Coronary artery (tissue), 2 donors: Measurements from ENCODE around the gene AGMAT.

Source experiments
- DNase-seq: peaks from one replicate; pipeline ENCODE4 v3.0.0-alpha.2; 2017; ENCODE audit warnings: low spot score
- H3K27ac ChIP-seq, 2 donors: fragments of 200-600 bp; sonication (generic); one replicate each; pipeline ENCODE4 v1.5.1; 2016 to 2019
- H3K4me3 ChIP-seq: fragments of 200-600 bp; sonication (generic); 2 replicates; pipeline ENCODE4 v1.5.1; 2016; ENCODE audit warnings: mild to moderate bottlenecking, moderate library complexity
- CTCF ChIP-seq: fragments of 200-600 bp; sonication (generic); IDR thresholded peaks from one replicate; pipeline ENCODE4 v1.5.1; 2019; ENCODE audit warnings: antibody characterized with exemption

AGMAT gene

GRCh38 chr1:15584489-15585363 lies at the start of gene AGMAT:
Gene AGMAT (minus strand): TSS chr1:15585051. CDS start chr1:15584967, 84 bp downstream.
- peak within 1 kb of the TSS; percentile 70 for H3K4me3 ChIP-seq
- no peak for TF ChIP-seq CTCF
- DNase-seq: no peak
- H3K27ac ChIP-seq: no peak within 1 kb of the TSS

GRCh38 chr1:15633756-15634420 lies 49.0 kb upstream of the AGMAT start:
- no peak for TF ChIP-seq CTCF
- DNase-seq: no peak
- Histone ChIP-seq H3K27ac (no peak overlapping the region), H3K4me3 (no peak overlapping the region)

- no peak for TF ChIP-seq CTCF
- no peak overlapping the region for H3K4me3 ChIP-seq
- no peak overlapping the region for H3K27ac ChIP-seq
- DNase-seq: no peak
These were observed 43.2 kb upstream of the AGMAT start for GRCh38 chr1:15628003-15628402.

- TF ChIP-seq CTCF: no peak
- no peak for DNase-seq
These were observed 42.6 kb upstream of the AGMAT start for GRCh38 chr1:15627343-15627988.

GRCh38 chr1:15626269-15626950 lies 41.6 kb upstream of the AGMAT start:
- DNase-seq: no peak

More at GRCh38 chr1:15627343-15627988, 42.6 kb upstream of the AGMAT start:
- H3K4me3 ChIP-seq: no peak overlapping the region
- no peak overlapping the region for H3K27ac ChIP-seq

More at GRCh38 chr1:15626269-15626950, 41.6 kb upstream of the AGMAT start:
- no peak overlapping the region for H3K27ac ChIP-seq
- no peak overlapping the region for H3K4me3 ChIP-seq
- TF ChIP-seq CTCF: no peak
